NB4 (cell line): ENCODE measurements around the gene ABRAXAS1.
"Not testable (repeated sequence)": the region's sequence is repeated elsewhere in the genome, so short reads cannot be mapped to it uniquely, and the experiment has no call there.

ENCODE experiments used
- DNase-seq: peaks from one replicate; pipeline ENCODE4 v3.0.0; 2010; ENCODE audit warnings: low read depth
- H3K4me3 ChIP-seq: one replicate; pipeline ENCODE4 v1.5.1; 2011; ENCODE audit warnings: mild to moderate bottlenecking, low read depth, low read length, moderate library complexity
- MYC ChIP-seq: IDR thresholded peaks from 2 replicates; pipeline ENCODE4 v1.6.1; 2011; ENCODE audit warnings: low read depth, low read length
- POLR2A ChIP-seq: IDR thresholded peaks from 2 replicates; pipeline ENCODE4 v1.6.1; 2011; ENCODE audit warnings: mild to moderate bottlenecking; ENCODE audit not compliant: insufficient read length; ENCODE audit errors: extremely low read depth
- TF ChIP-seq, protein P1 (sequence below): IDR thresholded peaks from 2 replicates; pipeline ENCODE4 v1.6.1; 2011; ENCODE audit warnings: low read depth, low read length
- TF ChIP-seq, protein P2 (sequence below): IDR thresholded peaks from one replicate; pipeline ENCODE4 v1.5.1; 2012; ENCODE audit warnings: low read depth, low read length

Gene ABRAXAS1

DNA sequence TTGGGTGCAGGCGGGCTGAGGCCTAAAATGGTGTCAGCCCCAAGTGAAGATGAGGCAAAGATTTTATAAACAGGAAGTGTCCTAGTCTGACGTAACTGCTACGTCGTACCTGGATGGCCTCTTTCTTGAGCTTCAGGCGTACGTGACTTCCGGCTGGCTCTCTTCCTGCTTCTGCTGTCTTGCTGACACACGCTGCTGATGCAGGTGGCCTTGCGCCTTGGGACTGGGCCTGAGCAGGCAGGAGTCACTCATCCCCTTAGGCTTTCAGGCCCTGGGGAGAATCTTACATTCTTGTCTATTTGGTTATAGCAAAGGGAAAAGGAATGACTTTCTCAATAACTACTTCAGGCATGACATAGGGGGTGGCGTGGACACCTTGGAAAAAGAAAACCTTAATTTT is 20.1 kb upstream of the ABRAXAS1 start:
- TF ChIP-seq MYC (no peak), POLR2A (no peak)
- TF ChIP-seq, protein P1, sequence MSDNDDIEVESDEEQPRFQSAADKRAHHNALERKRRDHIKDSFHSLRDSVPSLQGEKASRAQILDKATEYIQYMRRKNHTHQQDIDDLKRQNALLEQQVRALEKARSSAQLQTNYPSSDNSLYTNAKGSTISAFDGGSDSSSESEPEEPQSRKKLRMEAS: no peak
- TF ChIP-seq, protein P2, sequence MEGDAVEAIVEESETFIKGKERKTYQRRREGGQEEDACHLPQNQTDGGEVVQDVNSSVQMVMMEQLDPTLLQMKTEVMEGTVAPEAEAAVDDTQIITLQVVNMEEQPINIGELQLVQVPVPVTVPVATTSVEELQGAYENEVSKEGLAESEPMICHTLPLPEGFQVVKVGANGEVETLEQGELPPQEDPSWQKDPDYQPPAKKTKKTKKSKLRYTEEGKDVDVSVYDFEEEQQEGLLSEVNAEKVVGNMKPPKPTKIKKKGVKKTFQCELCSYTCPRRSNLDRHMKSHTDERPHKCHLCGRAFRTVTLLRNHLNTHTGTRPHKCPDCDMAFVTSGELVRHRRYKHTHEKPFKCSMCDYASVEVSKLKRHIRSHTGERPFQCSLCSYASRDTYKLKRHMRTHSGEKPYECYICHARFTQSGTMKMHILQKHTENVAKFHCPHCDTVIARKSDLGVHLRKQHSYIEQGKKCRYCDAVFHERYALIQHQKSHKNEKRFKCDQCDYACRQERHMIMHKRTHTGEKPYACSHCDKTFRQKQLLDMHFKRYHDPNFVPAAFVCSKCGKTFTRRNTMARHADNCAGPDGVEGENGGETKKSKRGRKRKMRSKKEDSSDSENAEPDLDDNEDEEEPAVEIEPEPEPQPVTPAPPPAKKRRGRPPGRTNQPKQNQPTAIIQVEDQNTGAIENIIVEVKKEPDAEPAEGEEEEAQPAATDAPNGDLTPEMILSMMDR: no peak
- H3K4me3 ChIP-seq: no peak overlapping the region
- DNase-seq: no peak

DNA sequence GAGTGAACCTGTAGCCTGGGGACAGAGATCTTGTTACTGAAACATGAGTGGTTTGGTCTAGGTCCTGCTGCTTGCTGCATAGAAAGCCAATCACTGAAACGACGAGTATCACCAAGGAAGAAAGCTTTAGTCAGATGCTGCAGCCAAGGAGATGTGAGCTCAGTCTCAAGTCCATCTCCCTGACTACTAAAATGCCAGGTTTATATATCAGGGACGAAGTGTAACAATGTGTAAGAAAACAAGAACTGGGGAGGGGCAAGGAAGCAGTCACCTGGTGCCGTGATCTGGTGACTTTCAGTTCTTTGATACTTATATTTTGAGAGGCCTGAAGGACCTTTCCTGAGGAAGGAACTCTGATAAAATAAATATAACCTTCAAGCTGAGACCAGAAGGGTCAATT is 19.6 kb upstream of the ABRAXAS1 start:
- H3K4me3 ChIP-seq: no peak overlapping the region

DNA sequence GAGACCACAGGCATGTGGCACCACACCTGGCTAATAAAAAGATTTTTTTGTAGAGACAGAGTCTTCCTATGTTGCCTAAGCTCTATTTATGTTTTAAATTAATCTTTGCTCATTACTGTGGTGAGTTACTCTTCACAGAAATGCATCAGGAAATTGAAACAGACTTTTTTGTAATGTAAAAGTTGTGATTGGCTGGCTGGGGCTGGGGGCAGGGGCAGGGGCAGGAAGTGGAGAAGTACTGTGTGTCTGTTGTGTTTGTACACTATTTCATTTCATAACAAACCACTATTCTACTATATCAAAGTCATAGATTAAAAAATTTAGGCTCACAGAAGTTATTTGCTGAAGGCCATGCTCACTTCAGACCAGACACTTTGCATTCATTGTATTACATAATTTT is 19.1 kb upstream of the ABRAXAS1 start:
- no peak overlapping the region for H3K4me3 ChIP-seq
- TF ChIP-seq, protein P1: no peak
- TF ChIP-seq POLR2A (no peak), MYC (no peak)
- TF ChIP-seq, protein P2: no peak
- no peak for DNase-seq

More for the DNA sequence above, 19.6 kb upstream of the ABRAXAS1 start:
- DNase-seq: no peak
- no peak for TF ChIP-seq POLR2A
- TF ChIP-seq, protein P1: no peak
- TF ChIP-seq, protein P2: no peak
- TF ChIP-seq MYC: no peak

DNA sequence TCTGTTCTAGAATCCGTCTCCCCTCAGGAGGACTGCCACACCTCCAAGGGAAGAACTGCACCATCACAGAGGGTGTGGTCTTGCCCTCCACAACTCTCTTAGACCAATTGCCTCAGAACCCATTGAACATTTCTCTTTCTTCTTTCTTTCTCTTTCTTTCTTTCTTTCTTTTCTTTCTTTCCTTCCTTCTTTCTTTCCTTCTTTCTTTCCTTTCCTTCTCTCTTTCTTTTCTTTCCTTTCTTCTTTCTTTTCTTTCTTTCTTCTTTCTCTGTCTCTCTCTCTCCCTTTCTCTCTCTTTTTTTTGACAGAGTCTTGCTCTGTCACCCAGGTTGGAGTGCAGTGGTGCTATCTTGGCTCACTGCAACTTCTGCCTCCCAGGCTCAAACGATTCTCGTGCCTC is 16.8 kb upstream of the ABRAXAS1 start:
- not testable (repeated sequence) for H3K4me3 ChIP-seq, DNase-seq

DNA sequence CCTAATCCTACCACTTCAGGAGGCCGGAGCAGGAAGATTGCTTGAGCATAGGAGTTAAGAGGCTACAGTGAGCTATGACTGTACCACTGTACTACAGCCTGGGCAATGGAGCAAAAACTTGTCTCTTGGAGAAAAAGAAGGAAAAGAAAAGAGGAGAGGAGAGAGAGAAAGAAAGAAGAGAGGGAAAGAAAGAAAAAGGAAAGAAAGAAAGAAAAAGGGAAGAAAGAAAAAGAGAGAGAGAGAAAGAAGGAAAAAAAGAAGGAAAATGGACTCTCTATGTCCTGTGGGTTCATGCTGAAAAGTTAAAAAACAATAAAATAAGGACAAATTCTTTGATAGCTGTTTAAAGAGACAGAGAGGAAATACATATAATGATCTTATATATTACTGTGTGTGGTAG is 13.3 kb upstream of the ABRAXAS1 start:
- H3K4me3 ChIP-seq: no peak overlapping the region
- TF ChIP-seq MYC (no peak), POLR2A (no peak)
- TF ChIP-seq, protein P1: no peak
- TF ChIP-seq, protein P2: no peak
- no peak for DNase-seq

DNA sequence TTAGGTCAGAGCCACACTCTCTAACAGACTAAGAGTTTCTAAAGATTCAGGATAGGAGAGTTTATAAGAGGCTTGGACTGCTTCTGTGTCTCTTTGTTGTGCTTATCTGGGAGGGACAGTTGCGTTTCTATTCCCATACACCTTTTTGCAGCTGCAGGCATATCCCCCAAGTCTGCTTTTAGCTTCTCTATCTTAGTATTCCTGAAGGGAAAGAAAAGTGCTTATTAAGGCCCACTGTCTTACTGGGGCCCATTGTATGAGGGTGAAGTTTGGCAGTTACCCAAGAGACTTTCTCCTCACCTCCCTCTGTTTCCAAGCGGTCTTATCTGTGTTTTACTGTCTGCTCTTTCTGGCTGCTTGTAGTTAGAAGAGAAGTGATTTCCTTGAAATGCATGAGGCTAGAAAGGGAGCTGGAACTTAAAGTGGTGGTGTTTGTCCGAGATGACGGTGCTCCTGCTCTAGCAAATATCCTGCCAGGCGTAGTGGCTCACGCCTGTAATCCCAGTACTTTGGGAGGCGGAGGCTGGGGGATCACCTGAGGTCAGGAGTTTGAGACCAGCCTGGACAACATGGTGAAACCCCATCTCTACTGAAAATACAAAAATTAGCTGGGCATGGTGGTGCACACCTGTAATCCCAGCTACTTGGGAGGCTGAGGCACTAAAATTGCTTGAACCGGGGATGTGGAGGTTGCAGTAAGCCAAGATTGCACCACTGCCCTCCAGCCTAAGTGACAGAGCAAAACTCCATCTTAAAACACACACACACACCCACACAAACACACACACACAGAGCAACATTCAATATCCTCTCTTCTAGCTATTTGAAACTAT is 11.4 kb upstream of the ABRAXAS1 start:
- not testable (repeated sequence) for DNase-seq, H3K4me3 ChIP-seq

DNA sequence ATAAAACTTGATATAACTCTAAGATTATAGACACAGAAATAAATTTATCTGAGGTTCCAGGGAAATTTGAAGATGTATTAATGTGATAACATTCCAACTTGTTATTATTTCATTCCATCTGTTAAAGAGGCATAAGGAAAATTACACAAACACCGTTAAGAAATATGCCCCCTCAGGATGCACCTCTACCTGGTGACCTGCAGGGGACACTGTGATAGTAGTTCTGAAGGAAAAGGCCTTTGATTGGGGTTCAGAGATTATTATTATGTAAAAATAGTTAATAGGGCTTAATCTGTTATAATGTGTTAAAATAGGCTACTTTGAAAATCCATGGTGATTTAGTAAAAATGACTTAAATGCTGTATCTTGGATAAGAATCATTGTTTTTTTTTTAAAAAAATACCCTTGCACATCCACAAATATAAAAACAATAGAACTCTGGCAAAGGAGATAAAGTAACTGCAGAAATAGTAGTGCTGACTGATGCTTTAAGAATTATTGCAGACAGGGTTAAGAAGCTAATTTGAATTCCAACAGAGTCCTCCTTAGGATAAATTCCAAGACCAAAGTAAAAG is 6.1 kb upstream of the ABRAXAS1 start:
- DNase-seq: peak; percentile 53
- no peak overlapping the region for H3K4me3 ChIP-seq
- TF ChIP-seq, protein P2: peak; percentile 78
- TF ChIP-seq, protein P1: no peak
- TF ChIP-seq POLR2A (no peak), MYC (no peak)
